Fibroblast of mammary gland (primary cell): ENCODE measurements around the gene BEST1.

Experiments
- DNase-seq: peaks from one replicate; pipeline ENCODE4 v3.0.0-alpha.2; 2010; ENCODE audit warnings: low read depth
- H3K4me3 ChIP-seq: 2 replicates; pipeline ENCODE4 v1.5.1; 2011; ENCODE audit warnings: low read depth, mild to moderate bottlenecking, low read length, moderate library complexity; ENCODE audit not compliant: control insufficient read depth
- TF ChIP-seq, protein P1 (sequence below): conservative IDR thresholded peaks from 2 replicates; pipeline ENCODE4 v1.5.1; 2011; ENCODE audit warnings: low read depth, low read length, inconsistent platforms; ENCODE audit not compliant: control insufficient read depth, insufficient read depth

BEST1 gene

DNA sequence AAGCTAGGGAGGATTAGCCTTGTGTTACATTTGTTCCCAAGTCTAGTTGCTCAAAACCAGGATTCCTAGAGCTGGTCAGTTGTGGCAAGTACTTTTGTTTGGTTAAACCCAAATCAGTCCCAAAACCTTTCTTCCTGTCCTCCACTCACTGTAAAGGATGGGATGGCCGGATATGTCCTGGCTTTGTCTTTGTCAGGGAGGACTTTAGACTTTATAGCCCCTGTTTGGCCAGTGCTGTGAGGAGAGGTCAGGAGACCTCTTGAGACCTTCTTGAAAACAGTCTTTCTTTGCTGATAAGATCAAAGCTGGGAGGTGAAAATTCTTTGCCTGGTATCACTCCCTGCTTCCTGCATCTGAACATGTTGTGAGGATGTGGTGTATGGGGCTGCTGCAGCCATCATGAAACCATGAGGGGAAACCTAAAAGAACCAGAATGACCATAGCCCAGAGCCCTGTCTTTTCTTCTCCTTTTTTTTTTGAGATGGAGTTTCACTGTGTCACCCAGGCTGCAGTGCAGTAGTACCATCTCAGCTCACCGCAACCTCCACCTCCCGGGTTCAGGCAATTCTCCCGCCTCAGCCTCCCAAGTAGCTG, 60.9 kb downstream of the BEST1 start:
- DNase-seq = no peak
- TF ChIP-seq, protein P1, sequence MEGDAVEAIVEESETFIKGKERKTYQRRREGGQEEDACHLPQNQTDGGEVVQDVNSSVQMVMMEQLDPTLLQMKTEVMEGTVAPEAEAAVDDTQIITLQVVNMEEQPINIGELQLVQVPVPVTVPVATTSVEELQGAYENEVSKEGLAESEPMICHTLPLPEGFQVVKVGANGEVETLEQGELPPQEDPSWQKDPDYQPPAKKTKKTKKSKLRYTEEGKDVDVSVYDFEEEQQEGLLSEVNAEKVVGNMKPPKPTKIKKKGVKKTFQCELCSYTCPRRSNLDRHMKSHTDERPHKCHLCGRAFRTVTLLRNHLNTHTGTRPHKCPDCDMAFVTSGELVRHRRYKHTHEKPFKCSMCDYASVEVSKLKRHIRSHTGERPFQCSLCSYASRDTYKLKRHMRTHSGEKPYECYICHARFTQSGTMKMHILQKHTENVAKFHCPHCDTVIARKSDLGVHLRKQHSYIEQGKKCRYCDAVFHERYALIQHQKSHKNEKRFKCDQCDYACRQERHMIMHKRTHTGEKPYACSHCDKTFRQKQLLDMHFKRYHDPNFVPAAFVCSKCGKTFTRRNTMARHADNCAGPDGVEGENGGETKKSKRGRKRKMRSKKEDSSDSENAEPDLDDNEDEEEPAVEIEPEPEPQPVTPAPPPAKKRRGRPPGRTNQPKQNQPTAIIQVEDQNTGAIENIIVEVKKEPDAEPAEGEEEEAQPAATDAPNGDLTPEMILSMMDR = no peak
- no peak overlapping the region for H3K4me3 ChIP-seq

DNA sequence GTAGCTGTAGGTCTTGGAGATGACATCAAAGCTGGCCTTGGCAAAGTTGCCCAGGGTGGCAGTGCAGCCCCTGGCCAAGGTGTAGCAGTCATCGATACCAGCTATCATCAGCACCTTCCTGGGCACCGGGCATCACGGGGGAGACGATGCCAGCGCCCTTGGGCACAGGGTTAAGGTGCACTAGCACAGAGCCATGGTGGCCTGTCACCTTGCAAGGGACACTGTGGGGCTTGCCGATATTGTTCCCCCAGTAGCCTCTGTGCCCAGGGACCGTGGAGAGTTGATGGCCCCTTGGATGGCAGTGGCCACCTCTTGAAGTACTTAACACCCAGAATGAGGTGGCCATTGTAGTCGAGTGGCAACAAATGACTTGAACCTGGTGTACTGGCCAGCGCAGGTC, 61.7 kb downstream of the BEST1 start:
- TF ChIP-seq, protein P1 = no peak
- DNase-seq = no peak
- H3K4me3 ChIP-seq = no peak overlapping the region

DNA sequence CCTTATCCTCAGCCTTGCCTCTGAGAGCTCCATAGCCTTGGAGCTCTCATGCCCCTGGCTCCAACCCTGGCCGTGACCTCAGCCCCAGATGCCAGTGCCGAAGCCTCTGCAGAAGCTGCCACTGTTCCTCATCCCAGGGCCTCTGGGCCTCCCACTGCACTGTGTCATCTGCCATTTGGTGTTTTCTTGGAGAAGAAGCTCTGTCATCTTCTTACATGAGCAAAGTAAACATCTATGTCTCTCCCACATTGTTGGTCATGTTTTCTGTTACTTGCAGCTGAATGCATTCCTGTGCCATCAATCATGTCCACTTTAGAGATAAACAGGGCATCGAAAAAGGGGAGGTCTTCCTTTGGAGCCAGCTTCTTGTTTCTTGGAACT, 62.3 kb downstream of the BEST1 start:
- TF ChIP-seq, protein P1 = no peak
- peak; percentile 54 for DNase-seq
- no peak overlapping the region for H3K4me3 ChIP-seq

DNA sequence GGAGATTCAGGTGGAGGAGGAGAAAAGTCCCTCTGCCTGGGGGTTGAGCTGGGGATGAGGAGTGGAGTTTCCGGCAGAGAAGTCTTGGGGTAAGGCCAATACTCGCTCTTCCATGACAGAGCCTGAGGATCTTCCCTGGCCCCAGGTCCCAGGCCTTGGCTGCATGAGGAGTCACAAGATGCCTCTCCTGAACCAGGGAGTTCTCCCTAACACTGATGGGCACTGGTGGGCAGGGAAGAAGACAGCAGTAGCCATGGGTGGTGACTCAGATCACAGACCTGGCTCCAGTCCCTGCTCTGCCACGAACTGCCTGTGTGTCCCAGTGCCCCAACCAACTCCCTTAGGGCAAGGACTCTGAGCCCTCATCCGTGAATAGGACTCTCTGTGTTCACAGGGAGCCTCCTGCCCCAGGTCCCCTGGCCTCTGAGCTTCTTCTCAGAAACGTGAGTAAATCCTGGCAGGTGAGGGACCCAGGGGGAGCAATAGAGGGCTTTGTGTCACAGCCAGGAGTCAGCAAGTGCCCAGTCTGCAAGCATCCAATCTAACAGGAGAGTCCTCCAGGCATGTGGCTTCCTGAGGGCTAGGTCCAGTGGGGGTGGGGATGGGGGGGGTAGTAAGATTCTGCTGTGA, 62.8 kb downstream of the BEST1 start:
- H3K4me3 ChIP-seq = no peak overlapping the region
- TF ChIP-seq, protein P1 = no peak
- no peak for DNase-seq
